GM21723 (cell line): ENCODE measurements around the gene TRIO.

Source experiments
- ATAC-seq: cut with Tn5 transposase; IDR thresholded peaks from one replicate; pipeline ENCODE4 v1.9.1; 2021; ENCODE audit warnings: mild to moderate bottlenecking, moderate library complexity; ENCODE audit not compliant: unreplicated experiment

TRIO gene

GRCh38 chr5:14183187-14183939, 40.2 kb downstream of the TRIO start:
- ATAC-seq: no peak

GRCh38 chr5:14184082-14184481, 40.9 kb downstream of the TRIO start:
- ATAC-seq: no peak

- no peak for ATAC-seq
Measured at GRCh38 chr5:14184725-14185124, 41.6 kb downstream of the TRIO start.

- no peak for ATAC-seq
Measured at GRCh38 chr5:14185326-14186058, 42.4 kb downstream of the TRIO start.

GRCh38 chr5:14186059-14186830, 43.1 kb downstream of the TRIO start:
- no peak for ATAC-seq

- no peak for ATAC-seq
Measured at GRCh38 chr5:14187157-14187556, 44.0 kb downstream of the TRIO start.

GRCh38 chr5:14187660-14188059, 44.5 kb downstream of the TRIO start:
- ATAC-seq: no peak

- ATAC-seq: no peak
Measured at GRCh38 chr5:14188778-14189177, 45.6 kb downstream of the TRIO start.

- ATAC-seq: no peak
Measured at GRCh38 chr5:14189680-14190079, 46.5 kb downstream of the TRIO start.

- ATAC-seq: no peak
Measured at GRCh38 chr5:14190194-14191164, 47.3 kb downstream of the TRIO start.

- no peak for ATAC-seq
Measured at GRCh38 chr5:14191325-14191724, 48.2 kb downstream of the TRIO start.

GRCh38 chr5:14193496-14193895, 50.4 kb downstream of the TRIO start:
- no peak for ATAC-seq

GRCh38 chr5:14195588-14195987, 52.4 kb downstream of the TRIO start:
- no peak for ATAC-seq

- no peak for ATAC-seq
Measured at GRCh38 chr5:14197056-14197455, 53.9 kb downstream of the TRIO start.

- ATAC-seq: no peak
Measured at GRCh38 chr5:14199902-14200301, 56.8 kb downstream of the TRIO start.

GRCh38 chr5:14200312-14200990, 57.3 kb downstream of the TRIO start:
- ATAC-seq: no peak

- no peak for ATAC-seq
Measured at GRCh38 chr5:14201325-14202045, 58.3 kb downstream of the TRIO start.

- no peak for ATAC-seq
Measured at GRCh38 chr5:14202462-14202861, 59.3 kb downstream of the TRIO start.

- ATAC-seq: no peak
Measured at GRCh38 chr5:14204011-14204670, 61.0 kb downstream of the TRIO start.
